ENCODE results near the gene PIGT.

Gene PIGT

GRCh38 chr20:45427236-45428149, 11.6 kb downstream of the PIGT start:
- TF ChIP-seq ZNF274 (IDR thresholded peaks at IDR 0.05; ENCODE audit: low read depth, low read length): no peak

GRCh38 chr20:45429618-45430017, 13.7 kb downstream of the PIGT start:
- H3K4me3 ChIP-seq (ENCODE audit: low read length): no peak overlapping the region
- TF ChIP-seq ZNF274 (IDR thresholded peaks at IDR 0.05; ENCODE audit: low read depth, low read length): no peak

More at GRCh38 chr20:45427236-45428149, 11.6 kb downstream of the PIGT start:
- H3K4me3 ChIP-seq (ENCODE audit: low read length): no peak overlapping the region

GRCh38 chr20:45432294-45432693, 16.4 kb downstream of the PIGT start:
- H3K4me3 ChIP-seq (ENCODE audit: low read length): no peak overlapping the region; the same call in 1 of the 2 replicates
- TF ChIP-seq ZNF274 (IDR thresholded peaks at IDR 0.05; ENCODE audit: low read depth, low read length): no peak

- TF ChIP-seq ZNF274 (IDR thresholded peaks at IDR 0.05; ENCODE audit: low read depth, low read length): no peak
Measured at GRCh38 chr20:45433316-45433715, 17.4 kb downstream of the PIGT start.

GRCh38 chr20:45433976-45434375, 18.0 kb downstream of the PIGT start:
- no peak overlapping the region for H3K4me3 ChIP-seq (ENCODE audit: low read length)
- no peak for TF ChIP-seq ZNF274 (IDR thresholded peaks at IDR 0.05; ENCODE audit: low read depth, low read length)

More at GRCh38 chr20:45433316-45433715, 17.4 kb downstream of the PIGT start:
- H3K4me3 ChIP-seq (ENCODE audit: low read length): no peak overlapping the region

GRCh38 chr20:45436732-45437485, 21.0 kb downstream of the PIGT start:
- no peak for TF ChIP-seq ZNF274 (IDR thresholded peaks at IDR 0.05; ENCODE audit: low read depth, low read length)
- H3K4me3 ChIP-seq (ENCODE audit: low read length): peak overlapping the region; percentile 29; the same call in 1 of the 2 replicates

- no peak overlapping the region for H3K4me3 ChIP-seq (ENCODE audit: low read length)
- TF ChIP-seq ZNF274 (IDR thresholded peaks at IDR 0.05; ENCODE audit: low read depth, low read length): no peak
Measured at GRCh38 chr20:45440424-45440823, 24.5 kb downstream of the PIGT start.

GRCh38 chr20:45440891-45441685, 25.1 kb downstream of the PIGT start:
- TF ChIP-seq ZNF274 (IDR thresholded peaks at IDR 0.05; ENCODE audit: low read depth, low read length): no peak
- no peak overlapping the region for H3K4me3 ChIP-seq (ENCODE audit: low read length)

- TF ChIP-seq ZNF274 (IDR thresholded peaks at IDR 0.05; ENCODE audit: low read depth, low read length): no peak
Measured at GRCh38 chr20:45441746-45442145, 25.8 kb downstream of the PIGT start.

GRCh38 chr20:45444050-45444449, 28.1 kb downstream of the PIGT start:
- no peak overlapping the region for H3K4me3 ChIP-seq (ENCODE audit: low read length)
- TF ChIP-seq ZNF274 (IDR thresholded peaks at IDR 0.05; ENCODE audit: low read depth, low read length): no peak

More at GRCh38 chr20:45441746-45442145, 25.8 kb downstream of the PIGT start:
- no peak overlapping the region for H3K4me3 ChIP-seq (ENCODE audit: low read length)

- no peak overlapping the region for H3K4me3 ChIP-seq (ENCODE audit: low read length)
- no peak for TF ChIP-seq ZNF274 (IDR thresholded peaks at IDR 0.05; ENCODE audit: low read depth, low read length)
Measured at GRCh38 chr20:45445805-45446562, 30.0 kb downstream of the PIGT start.

- no peak for TF ChIP-seq ZNF274 (IDR thresholded peaks at IDR 0.05; ENCODE audit: low read depth, low read length)
Measured at GRCh38 chr20:45448270-45448669, 32.3 kb downstream of the PIGT start.

GRCh38 chr20:45449528-45449927, 33.6 kb downstream of the PIGT start:
- no peak overlapping the region for H3K4me3 ChIP-seq (ENCODE audit: low read length)
- TF ChIP-seq ZNF274 (IDR thresholded peaks at IDR 0.05; ENCODE audit: low read depth, low read length): no peak

More at GRCh38 chr20:45448270-45448669, 32.3 kb downstream of the PIGT start:
- H3K4me3 ChIP-seq (ENCODE audit: low read length): no peak overlapping the region
